AG09319 (cell line): ENCODE results near the gene SLBP.

Experiments used
- DNase-seq: peaks from one replicate; pipeline ENCODE4 v3.0.0-alpha.2; 2010; ENCODE audit warnings: low read depth; ENCODE audit errors: extremely low read depth
- CTCF ChIP-seq: IDR thresholded peaks from 2 replicates; pipeline ENCODE4 v1.5.1; 2011; ENCODE audit warnings: low read depth, mild to moderate bottlenecking, inconsistent platforms, low read length, moderate library complexity

Gene SLBP

DNA sequence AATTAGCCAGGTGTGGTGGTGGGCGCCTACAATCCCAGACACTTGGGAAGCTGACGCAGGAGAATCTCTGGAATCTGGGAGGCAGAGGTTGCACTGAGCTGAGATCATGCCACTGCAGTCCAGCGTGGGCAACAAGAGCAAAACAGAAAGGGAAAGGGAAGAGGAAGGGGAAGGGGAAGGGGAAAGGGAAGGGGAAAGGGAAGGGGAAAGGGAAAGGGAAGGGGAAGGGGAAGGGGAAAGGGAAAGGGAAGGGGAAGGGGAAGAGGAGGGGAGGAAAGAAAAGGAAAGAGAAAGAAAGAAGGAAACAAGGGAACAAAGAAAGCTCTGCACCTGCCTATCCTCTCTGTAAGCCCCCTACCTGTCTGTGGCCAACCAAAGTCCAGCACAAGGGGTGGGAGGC lies 63.2 kb downstream of the SLBP start:
- DNase-seq: no peak
- no peak for TF ChIP-seq CTCF

DNA sequence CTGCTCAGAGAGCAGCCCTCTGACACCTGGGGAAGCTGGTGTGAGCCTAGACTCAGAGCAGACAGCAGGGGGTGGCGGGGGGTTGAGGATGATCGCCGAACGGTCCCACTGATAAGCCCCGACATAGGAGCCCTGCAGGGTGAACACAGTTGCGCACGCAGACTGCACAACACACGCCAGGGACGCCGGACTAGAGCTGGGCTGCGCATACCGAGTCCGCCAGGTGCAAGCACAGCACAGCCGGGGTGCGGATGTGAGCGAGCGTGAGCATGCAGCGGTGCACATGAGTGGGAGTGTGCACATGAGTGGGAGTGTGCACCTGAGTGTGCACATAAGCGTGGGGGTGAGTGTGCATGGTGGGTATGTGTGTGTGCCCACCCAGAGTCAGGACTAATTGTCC lies 64.7 kb downstream of the SLBP start:
- DNase-seq: no peak
- no peak for TF ChIP-seq CTCF

GRCh38 chr4:1646690-1647089 lies 65.4 kb downstream of the SLBP start:
- no peak for TF ChIP-seq CTCF
- no peak for DNase-seq

GRCh38 chr4:1644891-1645657 lies 67.0 kb downstream of the SLBP start:
- TF ChIP-seq CTCF: no peak

GRCh38 chr4:1643971-1644735 lies 68.0 kb downstream of the SLBP start:
- no peak for DNase-seq
- TF ChIP-seq CTCF: no peak

More at GRCh38 chr4:1644891-1645657, 67.0 kb downstream of the SLBP start:
- DNase-seq: no peak
